A673 (cell line): ENCODE data around the gene RBPMS2.

Experiments
- EZH2 ChIP-seq: fragments of 200-600 bp; sonication (generic); IDR thresholded peaks from 2 replicates; pipeline ENCODE4 v1.6.1; 2017; ENCODE audit warnings: borderline replicate concordance, low read depth, mild to moderate bottlenecking, mixed read lengths, antibody characterized with exemption, low read length; ENCODE audit not compliant: poor library complexity, severe bottlenecking
- TF ChIP-seq, protein P1 (sequence below): fragments of 300-800, 200-600 bp; sonication (generic); conservative IDR thresholded peaks from 2 replicates; pipeline ENCODE4 v1.5.1; 2017; ENCODE audit warnings: low read depth, mild to moderate bottlenecking, antibody characterized with exemption, low read length, moderate library complexity, mixed read lengths

DNA sequence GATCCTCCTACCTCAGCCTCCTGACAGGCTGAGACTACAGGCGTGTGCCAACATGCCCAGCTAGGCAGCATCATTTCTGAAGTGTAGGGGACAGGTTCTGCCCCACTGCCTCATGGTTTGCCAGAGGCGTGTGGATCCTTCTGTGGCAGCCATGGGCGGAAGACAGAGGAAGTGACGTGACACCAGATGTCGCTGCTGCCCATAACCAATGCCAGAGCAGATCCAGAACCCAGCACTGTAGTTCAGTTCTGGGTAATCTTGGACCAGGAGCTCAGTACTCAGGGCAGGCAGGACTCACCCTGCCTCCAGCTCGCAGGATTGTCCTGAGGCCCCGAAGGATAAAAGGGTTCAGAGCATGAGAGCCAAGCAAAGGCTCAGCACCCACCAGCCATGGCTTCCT, 8.2 kb downstream of the RBPMS2 start:
- TF ChIP-seq, protein P1, sequence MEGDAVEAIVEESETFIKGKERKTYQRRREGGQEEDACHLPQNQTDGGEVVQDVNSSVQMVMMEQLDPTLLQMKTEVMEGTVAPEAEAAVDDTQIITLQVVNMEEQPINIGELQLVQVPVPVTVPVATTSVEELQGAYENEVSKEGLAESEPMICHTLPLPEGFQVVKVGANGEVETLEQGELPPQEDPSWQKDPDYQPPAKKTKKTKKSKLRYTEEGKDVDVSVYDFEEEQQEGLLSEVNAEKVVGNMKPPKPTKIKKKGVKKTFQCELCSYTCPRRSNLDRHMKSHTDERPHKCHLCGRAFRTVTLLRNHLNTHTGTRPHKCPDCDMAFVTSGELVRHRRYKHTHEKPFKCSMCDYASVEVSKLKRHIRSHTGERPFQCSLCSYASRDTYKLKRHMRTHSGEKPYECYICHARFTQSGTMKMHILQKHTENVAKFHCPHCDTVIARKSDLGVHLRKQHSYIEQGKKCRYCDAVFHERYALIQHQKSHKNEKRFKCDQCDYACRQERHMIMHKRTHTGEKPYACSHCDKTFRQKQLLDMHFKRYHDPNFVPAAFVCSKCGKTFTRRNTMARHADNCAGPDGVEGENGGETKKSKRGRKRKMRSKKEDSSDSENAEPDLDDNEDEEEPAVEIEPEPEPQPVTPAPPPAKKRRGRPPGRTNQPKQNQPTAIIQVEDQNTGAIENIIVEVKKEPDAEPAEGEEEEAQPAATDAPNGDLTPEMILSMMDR: no peak
- TF ChIP-seq EZH2: no peak
